ENCODE measurements around the gene TM9SF1. TPM values are rescaled to one million over a fixed set of nuclear protein-coding genes. Genes with fewer than 3 reads are reported as not detected.
A peak's percentile ranks its signal among the peaks of the same experiment; 100 is the strongest.

The TM9SF1 gene
- total RNA-seq, 1 donor from 2014 or later: 84.1 TPM

DNA sequence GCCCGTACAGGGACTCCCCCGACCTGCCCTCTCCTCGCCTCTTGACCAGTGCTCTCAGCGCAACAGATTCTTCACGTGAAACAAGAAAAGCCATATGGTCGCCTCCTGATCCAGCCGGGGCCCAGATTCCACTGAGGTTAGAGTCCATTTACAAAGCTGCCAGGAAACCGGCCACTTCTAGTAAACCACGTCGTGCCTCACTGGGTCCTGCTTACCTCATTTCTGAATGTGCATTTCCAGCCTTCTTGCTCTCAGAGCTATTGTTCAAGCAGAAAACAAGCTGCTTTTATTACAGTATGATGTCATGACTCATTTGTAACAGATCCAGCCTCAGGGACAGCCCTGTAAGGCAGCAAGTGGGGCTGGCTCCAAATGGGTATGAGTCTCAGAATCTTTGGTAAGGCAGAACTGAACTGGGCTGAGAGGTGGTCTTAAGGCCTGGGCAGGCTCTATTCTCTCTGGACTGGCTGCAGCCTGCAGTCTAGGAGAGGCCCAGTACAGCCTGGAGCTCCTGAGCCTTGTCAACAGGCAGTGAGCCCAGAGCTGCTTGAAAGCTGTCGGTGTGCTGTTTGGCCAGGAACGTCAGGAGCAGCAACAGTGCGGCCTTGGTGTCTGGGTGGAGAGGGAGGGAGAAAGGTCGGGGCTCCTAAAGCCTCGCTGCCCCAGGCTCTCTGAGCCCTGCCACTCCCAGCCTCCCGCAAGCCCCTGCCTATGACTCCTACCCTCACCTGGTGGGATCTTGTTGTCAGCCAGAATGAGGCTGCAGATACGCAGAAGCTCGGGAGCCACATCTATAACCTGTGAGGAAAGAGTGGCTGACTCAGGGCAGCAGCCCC lies 15.1 kb downstream of the TM9SF1 start:
- peak; percentile 97 for DNase-seq (ENCODE audit: low read depth)
- TF ChIP-seq, protein P1, sequence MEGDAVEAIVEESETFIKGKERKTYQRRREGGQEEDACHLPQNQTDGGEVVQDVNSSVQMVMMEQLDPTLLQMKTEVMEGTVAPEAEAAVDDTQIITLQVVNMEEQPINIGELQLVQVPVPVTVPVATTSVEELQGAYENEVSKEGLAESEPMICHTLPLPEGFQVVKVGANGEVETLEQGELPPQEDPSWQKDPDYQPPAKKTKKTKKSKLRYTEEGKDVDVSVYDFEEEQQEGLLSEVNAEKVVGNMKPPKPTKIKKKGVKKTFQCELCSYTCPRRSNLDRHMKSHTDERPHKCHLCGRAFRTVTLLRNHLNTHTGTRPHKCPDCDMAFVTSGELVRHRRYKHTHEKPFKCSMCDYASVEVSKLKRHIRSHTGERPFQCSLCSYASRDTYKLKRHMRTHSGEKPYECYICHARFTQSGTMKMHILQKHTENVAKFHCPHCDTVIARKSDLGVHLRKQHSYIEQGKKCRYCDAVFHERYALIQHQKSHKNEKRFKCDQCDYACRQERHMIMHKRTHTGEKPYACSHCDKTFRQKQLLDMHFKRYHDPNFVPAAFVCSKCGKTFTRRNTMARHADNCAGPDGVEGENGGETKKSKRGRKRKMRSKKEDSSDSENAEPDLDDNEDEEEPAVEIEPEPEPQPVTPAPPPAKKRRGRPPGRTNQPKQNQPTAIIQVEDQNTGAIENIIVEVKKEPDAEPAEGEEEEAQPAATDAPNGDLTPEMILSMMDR (conservative IDR thresholded peaks at IDR 0.05; ENCODE audit: low read depth, low read length): no peak
- no peak overlapping the region for H3K4me3 ChIP-seq (ENCODE audit: low read depth, low read length)

DNA sequence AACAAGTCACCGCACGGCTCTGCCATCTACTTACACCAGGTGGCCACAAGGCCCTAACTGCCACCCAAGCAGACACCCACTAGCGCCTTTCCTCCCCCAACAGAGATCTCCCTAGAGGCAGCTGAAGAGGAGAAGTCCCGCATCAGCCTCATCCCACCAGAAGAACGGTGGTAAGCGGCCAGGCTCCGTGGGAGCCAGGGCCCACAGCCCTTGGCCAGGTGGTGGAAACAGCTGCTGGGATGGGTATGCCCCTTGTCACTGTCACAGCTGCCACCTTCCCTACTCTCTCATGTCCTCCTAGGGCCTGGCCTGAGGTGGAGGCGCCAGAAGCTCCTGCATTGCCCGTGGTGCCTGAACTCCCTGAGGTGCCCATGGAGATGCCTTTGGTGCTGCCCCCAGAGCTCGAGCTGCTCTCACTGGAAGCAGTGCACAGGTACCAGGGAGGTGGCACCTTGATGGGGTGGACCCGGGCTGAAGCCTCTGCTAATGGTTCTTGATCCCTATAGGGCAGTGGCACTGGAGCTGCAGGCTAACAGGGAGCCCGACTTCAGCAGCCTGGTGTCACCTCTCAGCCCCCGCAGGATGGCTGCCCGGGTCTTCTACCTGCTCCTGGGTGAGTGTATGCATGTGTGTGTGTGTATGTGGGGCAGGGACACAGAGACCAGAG lies 15.8 kb downstream of the TM9SF1 start:
- TF ChIP-seq, protein P1 (conservative IDR thresholded peaks at IDR 0.05; ENCODE audit: low read depth, low read length): no peak
- no peak overlapping the region for H3K4me3 ChIP-seq (ENCODE audit: low read depth, low read length)
- DNase-seq (ENCODE audit: low read depth): no peak

DNA sequence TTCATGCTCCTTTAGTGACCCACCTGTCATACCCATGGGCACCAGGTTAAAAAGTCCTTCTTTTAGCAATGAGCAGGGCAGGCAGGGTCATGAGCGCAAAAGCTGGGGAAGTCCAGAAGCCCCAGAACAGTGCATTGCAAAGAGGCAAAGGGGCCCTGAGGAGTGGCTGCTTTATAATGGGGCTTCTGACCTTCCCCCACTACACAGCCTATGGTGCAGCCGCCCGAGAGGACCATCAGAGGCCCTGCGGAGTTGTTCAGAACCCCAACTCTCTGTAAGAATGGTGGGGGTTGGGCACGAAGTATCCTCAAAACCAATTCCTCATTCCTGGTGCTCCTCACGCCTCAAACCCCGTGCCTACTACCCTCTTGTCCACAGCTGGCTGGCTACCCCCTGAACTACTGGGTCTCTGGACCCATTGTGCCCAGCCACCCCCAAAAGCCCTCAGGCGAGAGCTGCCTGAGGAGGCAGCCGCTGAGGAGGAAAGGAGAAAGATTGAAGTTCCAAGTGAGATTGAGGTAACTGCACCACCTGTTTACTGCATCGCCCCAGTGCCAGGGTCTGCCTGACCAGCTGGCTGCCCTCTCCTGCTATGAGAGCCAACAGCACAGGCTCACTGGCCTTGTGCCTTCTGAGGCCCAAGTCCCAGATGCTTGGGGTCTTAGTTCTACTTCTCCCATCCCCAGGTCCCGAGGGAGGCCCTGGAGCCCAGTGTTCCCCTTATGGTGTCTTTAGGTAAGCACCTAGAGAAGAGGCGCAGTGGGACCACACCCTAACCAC lies 16.7 kb downstream of the TM9SF1 start:
- TF ChIP-seq, protein P1 (conservative IDR thresholded peaks at IDR 0.05; ENCODE audit: low read depth, low read length): no peak

DNA sequence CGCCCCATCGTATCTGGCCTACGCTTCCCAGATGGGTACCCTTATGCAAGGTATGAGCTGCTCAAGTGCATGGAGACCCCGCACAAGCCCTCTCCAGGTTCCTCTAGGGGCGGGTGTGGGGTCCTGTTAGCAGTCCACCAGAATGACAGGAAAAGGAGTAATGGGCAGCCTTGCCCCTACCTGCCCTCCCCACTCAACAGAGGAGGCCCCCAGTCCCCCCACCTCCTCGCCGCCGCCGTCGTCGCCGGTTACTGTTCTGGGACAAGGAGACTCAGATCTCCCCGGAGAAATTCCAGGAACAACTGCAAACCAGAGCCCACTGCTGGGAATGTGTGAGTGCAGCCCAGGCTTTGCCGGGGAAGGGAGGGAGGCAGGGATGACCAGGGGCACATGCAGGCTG lies 17.4 kb downstream of the TM9SF1 start:
- H3K4me3 ChIP-seq (ENCODE audit: low read depth, low read length): no peak overlapping the region
- no peak for DNase-seq (ENCODE audit: low read depth)
- TF ChIP-seq, protein P1 (conservative IDR thresholded peaks at IDR 0.05; ENCODE audit: low read depth, low read length): no peak

More for the DNA sequence above, 16.7 kb downstream of the TM9SF1 start:
- DNase-seq (ENCODE audit: low read depth): no peak
- no peak overlapping the region for H3K4me3 ChIP-seq (ENCODE audit: low read depth, low read length)

DNA sequence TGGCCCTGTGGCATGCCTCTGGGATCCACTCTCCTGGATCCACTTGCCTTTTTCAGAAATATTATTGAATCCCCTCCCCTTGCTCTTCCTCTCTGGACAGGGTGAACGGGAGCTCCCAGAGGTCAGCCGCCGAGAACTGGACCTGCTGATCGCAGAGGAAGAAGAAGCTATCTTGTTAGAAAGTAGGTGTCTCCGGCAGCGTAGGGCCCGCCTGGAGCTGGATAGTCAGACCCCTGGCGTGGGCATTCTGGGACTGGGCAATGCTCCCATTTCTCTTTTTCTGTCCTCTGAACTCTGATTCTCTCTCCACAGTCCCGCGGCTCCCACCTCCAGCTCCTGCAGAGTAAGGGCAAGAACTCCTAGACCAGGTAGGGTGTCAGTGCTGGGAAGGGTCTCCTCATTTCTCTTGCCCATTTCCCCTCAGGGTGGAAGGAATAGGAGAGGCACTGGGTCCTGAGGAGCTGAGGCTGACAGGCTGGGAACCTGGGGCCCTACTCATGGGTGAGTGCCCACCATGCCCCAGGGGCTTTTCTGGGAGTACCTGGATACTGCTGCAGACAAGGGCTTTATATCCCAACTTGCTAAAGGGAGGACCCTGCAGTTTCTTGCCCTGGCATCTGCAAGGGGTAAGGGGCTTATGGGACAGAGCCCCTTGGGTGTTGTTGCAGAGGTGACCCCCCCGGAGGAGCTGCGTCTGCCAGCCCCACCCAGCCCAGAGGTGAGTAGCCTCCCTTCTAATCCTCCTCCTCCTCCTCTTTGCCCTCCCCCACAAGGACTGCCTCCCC lies 18.0 kb downstream of the TM9SF1 start:
- no peak for DNase-seq (ENCODE audit: low read depth)

DNA sequence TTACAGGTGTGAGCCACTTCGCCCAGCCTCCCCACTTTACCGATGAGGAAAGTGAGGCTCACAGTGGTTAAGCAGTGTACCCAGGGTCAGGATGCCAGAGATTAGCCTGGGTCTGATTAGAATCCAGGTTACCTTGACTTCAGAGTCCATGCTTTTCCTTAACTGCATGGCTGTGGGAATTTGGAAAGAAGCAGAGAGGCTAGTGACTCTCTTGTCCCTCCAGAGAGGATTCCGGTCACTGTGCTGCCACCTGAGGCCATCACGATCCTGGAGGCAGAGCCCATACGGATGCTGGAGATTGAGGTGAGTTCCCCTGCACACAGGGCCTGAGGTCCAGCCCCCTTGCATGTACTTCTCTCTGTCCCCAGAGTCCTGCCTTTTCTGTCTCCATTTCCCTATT lies 18.6 kb downstream of the TM9SF1 start:
- TF ChIP-seq, protein P1 (conservative IDR thresholded peaks at IDR 0.05; ENCODE audit: low read depth, low read length): no peak
- H3K4me3 ChIP-seq (ENCODE audit: low read depth, low read length): no peak overlapping the region
- no peak for DNase-seq (ENCODE audit: low read depth)

More for the DNA sequence above, 18.0 kb downstream of the TM9SF1 start:
- no peak overlapping the region for H3K4me3 ChIP-seq (ENCODE audit: low read depth, low read length)
- TF ChIP-seq, protein P1 (conservative IDR thresholded peaks at IDR 0.05; ENCODE audit: low read depth, low read length): no peak

Data from epithelial cell of proximal tubule (primary cell).